Body of pancreas (tissue), 4 donors: ENCODE data around the gene ZNF30.

ENCODE experiments used
- POLR2A ChIP-seq, 3 donors: fragments of 450-650 bp; IDR thresholded peaks; one replicate each; pipeline ENCODE4 v1.6.1; 2016; ENCODE audit warnings: antibody characterized with exemption in 3 of 3, mild to moderate bottlenecking in 2 of 3
- TF ChIP-seq, protein P1 (sequence below), 7 experiments: fragments of 450-650 bp in 4 of 7; fragments of 200-600 bp in 3 of 7; sonication (generic) in 3 of 7; IDR thresholded peaks; one replicate each; pipeline ENCODE4 v1.5.1; 2016 to 2019; ENCODE audit warnings: antibody characterized with exemption in 7 of 7

DNA sequence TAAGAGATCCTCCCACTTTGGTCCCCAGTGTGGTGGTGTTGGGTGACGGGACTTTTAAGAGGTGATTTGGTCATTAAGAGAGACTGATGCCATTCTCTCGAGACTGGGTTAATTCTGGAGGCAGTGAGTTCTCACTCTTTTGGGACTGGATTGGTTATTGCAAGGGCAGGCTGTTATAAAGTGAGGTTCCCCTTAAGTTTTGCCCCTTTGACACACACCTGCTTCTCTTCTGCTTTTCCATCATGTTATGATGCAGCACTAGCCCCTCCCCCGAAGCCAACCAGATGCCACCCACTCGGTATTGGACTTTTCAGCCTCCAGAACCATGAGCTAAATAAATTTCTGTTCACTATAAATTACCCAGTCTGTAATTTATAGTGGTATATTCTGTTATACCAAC lies 57.1 kb downstream of the ZNF30 start:
- no peak for TF ChIP-seq POLR2A (IDR thresholded peaks at IDR 0.05)
- TF ChIP-seq, protein P1, sequence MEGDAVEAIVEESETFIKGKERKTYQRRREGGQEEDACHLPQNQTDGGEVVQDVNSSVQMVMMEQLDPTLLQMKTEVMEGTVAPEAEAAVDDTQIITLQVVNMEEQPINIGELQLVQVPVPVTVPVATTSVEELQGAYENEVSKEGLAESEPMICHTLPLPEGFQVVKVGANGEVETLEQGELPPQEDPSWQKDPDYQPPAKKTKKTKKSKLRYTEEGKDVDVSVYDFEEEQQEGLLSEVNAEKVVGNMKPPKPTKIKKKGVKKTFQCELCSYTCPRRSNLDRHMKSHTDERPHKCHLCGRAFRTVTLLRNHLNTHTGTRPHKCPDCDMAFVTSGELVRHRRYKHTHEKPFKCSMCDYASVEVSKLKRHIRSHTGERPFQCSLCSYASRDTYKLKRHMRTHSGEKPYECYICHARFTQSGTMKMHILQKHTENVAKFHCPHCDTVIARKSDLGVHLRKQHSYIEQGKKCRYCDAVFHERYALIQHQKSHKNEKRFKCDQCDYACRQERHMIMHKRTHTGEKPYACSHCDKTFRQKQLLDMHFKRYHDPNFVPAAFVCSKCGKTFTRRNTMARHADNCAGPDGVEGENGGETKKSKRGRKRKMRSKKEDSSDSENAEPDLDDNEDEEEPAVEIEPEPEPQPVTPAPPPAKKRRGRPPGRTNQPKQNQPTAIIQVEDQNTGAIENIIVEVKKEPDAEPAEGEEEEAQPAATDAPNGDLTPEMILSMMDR (IDR thresholded peaks at IDR 0.05) = no peak
